ENCODE measurements around the gene MACROD2.

DNA sequence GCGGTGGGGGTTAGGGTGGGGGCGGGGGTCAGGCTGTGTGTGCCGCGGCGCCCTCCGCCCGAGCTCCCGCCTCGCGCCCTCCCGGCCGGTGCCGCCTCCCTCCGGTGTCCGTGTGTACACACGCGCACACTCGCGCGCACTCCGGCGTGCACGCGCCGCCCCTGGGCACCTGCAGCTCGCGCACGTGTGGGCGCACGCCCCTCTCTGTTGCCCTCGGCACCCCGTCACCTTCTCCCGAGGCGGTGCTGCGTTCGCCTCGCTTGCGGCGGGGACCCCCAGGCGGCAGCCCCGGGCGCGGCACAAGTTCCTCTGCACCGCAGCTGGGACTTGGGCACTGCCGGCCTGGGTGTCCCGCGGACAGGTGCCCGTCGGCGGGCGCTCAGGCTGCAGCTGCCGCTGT is 525 bp downstream of the MACROD2 start:
- TF ChIP-seq ZNF274 (IDR thresholded peaks at IDR 0.05; ENCODE audit: low read depth, low read length) = no peak
- TF ChIP-seq YY1 (IDR thresholded peaks at IDR 0.05; ENCODE audit: insufficient read depth, insufficient read length) = no peak
- no peak for TF ChIP-seq SUZ12 (IDR thresholded peaks at IDR 0.05; ENCODE audit: extremely low read depth, insufficient read depth, insufficient read length)
